ENCODE measurements around the gene MYD88.

The MYD88 gene

GRCh38 chr3:38165722-38166387, 27.4 kb downstream of the MYD88 start:
- no peaks in the 10 kb centered on the region for H3K27me3 ChIP-seq
- no peaks in the 10 kb centered on the region for H3K4me1 ChIP-seq
- H3K4me3 ChIP-seq (ENCODE audit: low read depth, low read length): peak overlapping the region; percentile 69
- H3K36me3 ChIP-seq: no peaks in the 10 kb centered on the region
- no peak for TF ChIP-seq CTCF (IDR thresholded peaks at IDR 0.05; ENCODE audit: low read depth, low read length)
- H3K9me3 ChIP-seq: no peaks in the 10 kb centered on the region
- DNase-seq: no peak

- H3K4me3 ChIP-seq (ENCODE audit: low read depth, low read length): no peak overlapping the region
- no peaks in the 10 kb centered on the region for H3K4me1 ChIP-seq
- H3K36me3 ChIP-seq: no peaks in the 10 kb centered on the region
- TF ChIP-seq CTCF (IDR thresholded peaks at IDR 0.05; ENCODE audit: low read depth, low read length): no peak
- no peaks in the 10 kb centered on the region for H3K9me3 ChIP-seq
- DNase-seq: no peak
- H3K27me3 ChIP-seq: no peaks in the 10 kb centered on the region
Measured at GRCh38 chr3:38167591-38167990, 29.1 kb downstream of the MYD88 start.

GRCh38 chr3:38168151-38169026, 29.9 kb downstream of the MYD88 start:
- Histone ChIP-seq H3K4me1 (no peaks in the 10 kb centered on the region), H3K4me3 (ENCODE audit: low read depth, low read length) (no peak overlapping the region), H3K27me3 (no peaks in the 10 kb centered on the region), H3K36me3 (no peaks in the 10 kb centered on the region), H3K9me3 (no peaks in the 10 kb centered on the region)
- DNase-seq: no peak
- no peak for TF ChIP-seq CTCF (IDR thresholded peaks at IDR 0.05; ENCODE audit: low read depth, low read length)

- no peak for DNase-seq
- no peak for TF ChIP-seq CTCF (IDR thresholded peaks at IDR 0.05; ENCODE audit: low read depth, low read length)
- H3K27me3 ChIP-seq: no peaks in the 10 kb centered on the region
- no peak overlapping the region for H3K4me3 ChIP-seq (ENCODE audit: low read depth, low read length)
- H3K36me3 ChIP-seq: no peaks in the 10 kb centered on the region
- no peaks in the 10 kb centered on the region for H3K4me1 ChIP-seq
- no peaks in the 10 kb centered on the region for H3K9me3 ChIP-seq
Measured at GRCh38 chr3:38169027-38169317, 30.5 kb downstream of the MYD88 start.

GRCh38 chr3:38170722-38171121, 32.3 kb downstream of the MYD88 start:
- TF ChIP-seq CTCF (IDR thresholded peaks at IDR 0.05; ENCODE audit: low read depth, low read length): no peak
- Histone ChIP-seq H3K4me1 (no peaks in the 10 kb centered on the region), H3K27me3 (no peaks in the 10 kb centered on the region), H3K36me3 (no peaks in the 10 kb centered on the region), H3K9me3 (no peaks in the 10 kb centered on the region), H3K4me3 (ENCODE audit: low read depth, low read length) (no peak overlapping the region)
- DNase-seq: no peak

GRCh38 chr3:38171622-38172021, 33.2 kb downstream of the MYD88 start:
- H3K36me3 ChIP-seq: no peaks in the 10 kb centered on the region
- TF ChIP-seq CTCF (IDR thresholded peaks at IDR 0.05; ENCODE audit: low read depth, low read length): no peak
- no peaks in the 10 kb centered on the region for H3K9me3 ChIP-seq
- DNase-seq: no peak
- H3K4me1 ChIP-seq: no peaks in the 10 kb centered on the region
- no peak overlapping the region for H3K4me3 ChIP-seq (ENCODE audit: low read depth, low read length)
- no peaks in the 10 kb centered on the region for H3K27me3 ChIP-seq

Measured in BE2C (cell line).